OCI-LY1 (cell line): ENCODE data around the gene HMGA1.

Source experiments
- H2AFZ ChIP-seq: fragments of 200-600 bp; sonication (generic), shearing (Covaris generic); 2 replicates; pipeline ENCODE4 v1.6.0; 2014; ENCODE audit warnings: antibody characterized with exemption, mild to moderate bottlenecking, low read length
- H3F3A ChIP-seq: fragments of 200-600 bp; sonication (generic), shearing (Covaris generic); 2 replicates; pipeline ENCODE4 v1.6.0; 2014; ENCODE audit warnings: mild to moderate bottlenecking, antibody characterized with exemption, low read length, moderate library complexity; ENCODE audit not compliant: insufficient read depth
- H3K27ac ChIP-seq: fragments of 200-600 bp; sonication (generic); 2 replicates; pipeline ENCODE4 v1.5.1; 2014; ENCODE audit warnings: low read length, mixed run types, mild to moderate bottlenecking, low read depth; ENCODE audit not compliant: poor library complexity, severe bottlenecking
- H3K27me3 ChIP-seq: fragments of 200-600 bp; sonication (generic); 2 replicates; pipeline ENCODE4 v1.6.0; 2014; ENCODE audit warnings: antibody characterized with exemption, mild to moderate bottlenecking, low read length, moderate library complexity; ENCODE audit not compliant: insufficient read depth
- H3K36me3 ChIP-seq: fragments of 200-600 bp; sonication (generic); 2 replicates; pipeline ENCODE4 v1.6.1; 2014; ENCODE audit warnings: mild to moderate bottlenecking, antibody characterized with exemption, low read length, moderate library complexity, mixed read lengths; ENCODE audit not compliant: insufficient read depth
- H3K4me1 ChIP-seq: fragments of 200-600 bp; sonication (generic); 2 replicates; pipeline ENCODE4 v1.5.1; 2014; ENCODE audit warnings: mild to moderate bottlenecking, low read length, moderate library complexity; ENCODE audit not compliant: insufficient read depth, severe bottlenecking
- H3K4me2 ChIP-seq: fragments of 200-600 bp; sonication (generic), shearing (Covaris generic); 2 replicates; pipeline ENCODE4 v1.6.1; 2014; ENCODE audit warnings: low read length
- H3K4me3 ChIP-seq: fragments of 200-600 bp; sonication (generic); 2 replicates; pipeline ENCODE4 v1.5.1; 2014; ENCODE audit warnings: low read length, low read depth, mild to moderate bottlenecking, mixed read lengths; ENCODE audit not compliant: poor library complexity, severe bottlenecking
- H3K79me2 ChIP-seq: fragments of 200-600 bp; shearing (Covaris generic); 2 replicates; pipeline ENCODE4 v1.6.1; 2016; ENCODE audit warnings: mixed run types, low read length, mixed read lengths; ENCODE audit not compliant: insufficient read depth
- H3K9ac ChIP-seq: fragments of 200-600 bp; sonication (generic), shearing (Covaris generic); 2 replicates; pipeline ENCODE4 v1.6.1; 2014; ENCODE audit warnings: mild to moderate bottlenecking, low read length, mixed read lengths
- H3K9me2 ChIP-seq: fragments of 200-600 bp; sonication (generic), shearing (Covaris generic); 2 replicates; pipeline ENCODE4 v1.6.1; 2014; ENCODE audit warnings: low read depth, mild to moderate bottlenecking, low read length, mixed read lengths
- H3K9me3 ChIP-seq: fragments of 200-600 bp; shearing (Covaris generic); 2 replicates; pipeline ENCODE4 v1.6.1; 2014; ENCODE audit warnings: low read length, mixed read lengths
- H4K20me1 ChIP-seq: fragments of 200-600 bp; sonication (generic), shearing (Covaris generic); 2 replicates; pipeline ENCODE4 v1.6.0; 2016; ENCODE audit warnings: mild to moderate bottlenecking, low read length; ENCODE audit not compliant: insufficient read depth
- EZH2 ChIP-seq: fragments of 200-600 bp; sonication (generic), shearing (Covaris generic); IDR thresholded peaks from 2 replicates; pipeline ENCODE4 v1.8.0; 2017; ENCODE audit warnings: borderline replicate concordance, mixed run types, mild to moderate bottlenecking, antibody characterized with exemption, low read length, moderate library complexity, mixed read lengths
- TF ChIP-seq, protein P1 (sequence below): fragments of 200-600 bp; sonication (generic), shearing (Covaris generic); IDR thresholded peaks from 2 replicates; pipeline ENCODE4 v1.5.1; 2017; ENCODE audit warnings: mild to moderate bottlenecking, antibody characterized with exemption, low read length, moderate library complexity, mixed read lengths

HMGA1 gene

GRCh38 chr6:34276881-34277762, 40.4 kb downstream of the HMGA1 start:
- Histone ChIP-seq H4K20me1 (no peaks in the 10 kb centered on the region), H3K4me1 (no peaks in the 10 kb centered on the region), H3K27ac (no peak overlapping the region), H3K9me2 (no peaks in the 10 kb centered on the region), H3K4me3 (no peak overlapping the region), H3K79me2 (no peaks in the 10 kb centered on the region), H3F3A (no peaks in the 10 kb centered on the region), H3K27me3 (no peaks in the 10 kb centered on the region), H3K4me2 (no peak overlapping the region), H2AFZ (no peak overlapping the region), H3K9ac (no peak overlapping the region), H3K9me3 (no peaks in the 10 kb centered on the region), H3K36me3 (peaks cover 12% of the 10 kb centered on the region; the same call in 1 of the 2 replicates)
- TF ChIP-seq EZH2, result no peak
- TF ChIP-seq, protein P1, sequence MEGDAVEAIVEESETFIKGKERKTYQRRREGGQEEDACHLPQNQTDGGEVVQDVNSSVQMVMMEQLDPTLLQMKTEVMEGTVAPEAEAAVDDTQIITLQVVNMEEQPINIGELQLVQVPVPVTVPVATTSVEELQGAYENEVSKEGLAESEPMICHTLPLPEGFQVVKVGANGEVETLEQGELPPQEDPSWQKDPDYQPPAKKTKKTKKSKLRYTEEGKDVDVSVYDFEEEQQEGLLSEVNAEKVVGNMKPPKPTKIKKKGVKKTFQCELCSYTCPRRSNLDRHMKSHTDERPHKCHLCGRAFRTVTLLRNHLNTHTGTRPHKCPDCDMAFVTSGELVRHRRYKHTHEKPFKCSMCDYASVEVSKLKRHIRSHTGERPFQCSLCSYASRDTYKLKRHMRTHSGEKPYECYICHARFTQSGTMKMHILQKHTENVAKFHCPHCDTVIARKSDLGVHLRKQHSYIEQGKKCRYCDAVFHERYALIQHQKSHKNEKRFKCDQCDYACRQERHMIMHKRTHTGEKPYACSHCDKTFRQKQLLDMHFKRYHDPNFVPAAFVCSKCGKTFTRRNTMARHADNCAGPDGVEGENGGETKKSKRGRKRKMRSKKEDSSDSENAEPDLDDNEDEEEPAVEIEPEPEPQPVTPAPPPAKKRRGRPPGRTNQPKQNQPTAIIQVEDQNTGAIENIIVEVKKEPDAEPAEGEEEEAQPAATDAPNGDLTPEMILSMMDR, result no peak

- no peak overlapping the region for H3K9ac ChIP-seq
- no peaks in the 10 kb centered on the region for H4K20me1 ChIP-seq
- no peaks in the 10 kb centered on the region for H3K9me3 ChIP-seq
- H3K27ac ChIP-seq, result no peak overlapping the region
- no peak overlapping the region for H3K4me2 ChIP-seq
- no peaks in the 10 kb centered on the region for H3K9me2 ChIP-seq
- no peaks in the 10 kb centered on the region for H3F3A ChIP-seq
- no peak overlapping the region for H2AFZ ChIP-seq
- no peaks in the 10 kb centered on the region for H3K4me1 ChIP-seq
- no peaks in the 10 kb centered on the region for H3K27me3 ChIP-seq
- H3K36me3 ChIP-seq, result peaks cover 16% of the 10 kb centered on the region; the same call in 1 of the 2 replicates
- H3K79me2 ChIP-seq, result no peaks in the 10 kb centered on the region
- H3K4me3 ChIP-seq, result no peak overlapping the region
- TF ChIP-seq, protein P1, result no peak
- TF ChIP-seq EZH2, result no peak
Measured at GRCh38 chr6:34277763-34278112, 41.1 kb downstream of the HMGA1 start.

- no peak for TF ChIP-seq EZH2
- TF ChIP-seq, protein P1, result no peak
- no peak overlapping the region for H3K4me3 ChIP-seq
- no peak overlapping the region for H3K9ac ChIP-seq
- no peaks in the 10 kb centered on the region for H3F3A ChIP-seq
- H3K27ac ChIP-seq, result no peak overlapping the region
- H2AFZ ChIP-seq, result no peak overlapping the region
- no peaks in the 10 kb centered on the region for H4K20me1 ChIP-seq
- no peaks in the 10 kb centered on the region for H3K4me1 ChIP-seq
- no peaks in the 10 kb centered on the region for H3K9me3 ChIP-seq
- H3K4me2 ChIP-seq, result no peak overlapping the region
- H3K9me2 ChIP-seq, result no peaks in the 10 kb centered on the region
- peaks cover 21% of the 10 kb centered on the region; the same call in 1 of the 2 replicates for H3K36me3 ChIP-seq
- H3K79me2 ChIP-seq, result no peaks in the 10 kb centered on the region
- H3K27me3 ChIP-seq, result no peaks in the 10 kb centered on the region
Measured at GRCh38 chr6:34278833-34279232, 42.2 kb downstream of the HMGA1 start.
